HepG2 (cell line): ENCODE data around the gene SNRNP48. TPM values are rescaled to one million over a fixed set of nuclear protein-coding genes. Genes with fewer than 3 reads are reported as not detected.

ENCODE experiments used
- GMEB1 ChIP-seq: sonication (generic); formaldehyde crosslinking; IDR thresholded peaks from 2 replicates; pipeline ENCODE4 v1.5.1; 2020; ENCODE audit warnings: missing genetic modification reagents, mild to moderate bottlenecking, borderline replicate concordance
- ISX ChIP-seq: sonication (generic); formaldehyde crosslinking; conservative IDR thresholded peaks from 2 replicates; pipeline ENCODE4 v1.5.0; 2020; ENCODE audit warnings: missing genetic modification reagents
- KDM1A ChIP-seq: IDR thresholded peaks from 2 replicates; pipeline ENCODE4 v1.6.1; 2016; ENCODE audit warnings: missing compliant biosample characterization
- MTA3 ChIP-seq: sonication (generic); formaldehyde crosslinking; IDR thresholded peaks from 2 replicates; pipeline ENCODE4 v1.4.0; 2020; ENCODE audit warnings: missing genetic modification reagents
- NKX3-1 ChIP-seq: sonication (generic); formaldehyde crosslinking; IDR thresholded peaks from 2 replicates; pipeline ENCODE4 v1.5.0; 2020; ENCODE audit warnings: missing genetic modification reagents
- NPAS2 ChIP-seq: sonication (generic); formaldehyde crosslinking; IDR thresholded peaks from 2 replicates; pipeline ENCODE4 v1.8.0; 2022; ENCODE audit warnings: mild to moderate bottlenecking, missing genetic modification reagents, borderline replicate concordance
- NR2F1 ChIP-seq, 2 experiments: fragments of 450-650 bp in 1 of 2; formaldehyde crosslinking in 1 of 2; IDR thresholded peaks; 2 replicates each; pipeline versions ENCODE4 v1.5.0 to v1.6.1; 2016 to 2020; ENCODE audit warnings: mild to moderate bottlenecking in 1 of 2, missing compliant biosample characterization in 1 of 2, missing genetic modification reagents in 1 of 2, moderate library complexity in 1 of 2
- PBX3 ChIP-seq: sonication (generic); formaldehyde crosslinking; IDR thresholded peaks from 2 replicates; pipeline ENCODE4 v1.8.1; 2023; ENCODE audit warnings: missing genetic modification reagents, inconsistent platforms, borderline replicate concordance
- PRDM15 ChIP-seq: sonication (generic); formaldehyde crosslinking; IDR thresholded peaks from 2 replicates; pipeline ENCODE4 v1.4.0; 2020; ENCODE audit warnings: missing genetic modification reagents
- STAT5B ChIP-seq: sonication (generic); formaldehyde crosslinking; IDR thresholded peaks from 2 replicates; pipeline ENCODE4 v1.4.0; 2020; ENCODE audit warnings: missing genetic modification reagents
- THAP11 ChIP-seq: IDR thresholded peaks from 2 replicates; pipeline ENCODE4 v1.6.1; 2016; ENCODE audit warnings: missing biosample characterization, missing genetic modification reagents
- ZBTB20 ChIP-seq: sonication (generic); formaldehyde crosslinking; IDR thresholded peaks from 2 replicates; pipeline ENCODE4 v1.8.1; 2023; ENCODE audit warnings: missing genetic modification reagents, low read depth, mild to moderate bottlenecking, borderline replicate concordance
- ZBTB44 ChIP-seq: sonication (generic); formaldehyde crosslinking; IDR thresholded peaks from 2 replicates; pipeline ENCODE4 v1.4.0; 2020; ENCODE audit warnings: missing genetic modification reagents
- ZNF30 ChIP-seq: sonication (generic); formaldehyde crosslinking; IDR thresholded peaks from 2 replicates; pipeline ENCODE4 v1.5.0; 2020; ENCODE audit warnings: mild to moderate bottlenecking, missing genetic modification reagents
- ZNF446 ChIP-seq: sonication (generic); formaldehyde crosslinking; IDR thresholded peaks from 2 replicates; pipeline ENCODE4 v1.5.0; 2020; ENCODE audit warnings: mild to moderate bottlenecking, missing genetic modification reagents
- ZNF678 ChIP-seq: sonication (generic); formaldehyde crosslinking; IDR thresholded peaks from 2 replicates; pipeline ENCODE4 v1.4.0; 2020; ENCODE audit warnings: mild to moderate bottlenecking, missing genetic modification reagents
- ZNF737 ChIP-seq: sonication (generic); formaldehyde crosslinking; IDR thresholded peaks from 2 replicates; pipeline ENCODE4 v1.5.0; 2020; ENCODE audit warnings: missing genetic modification reagents, mild to moderate bottlenecking, borderline replicate concordance
- ZZZ3 ChIP-seq: sonication (generic); formaldehyde crosslinking; IDR thresholded peaks from 2 replicates; pipeline ENCODE4 v1.4.0; 2020; ENCODE audit warnings: missing genetic modification reagents, mild to moderate bottlenecking, borderline replicate concordance
- polyA plus RNA-seq, 8 experiments: library from polyadenylated mRNA; depleted of rRNA in 3 of 8; stranded (reverse) in 7 of 8; unstranded in 1 of 8; fragments of >200 nt; fragmentation: Illumina TruSeq in 4 of 8; extraction: Trizol in 4 of 8; gene quantifications; 2 replicates each; pipeline versions ENCODE4 v1.2.1 to v1.2.3, GENCODE V29; 2011 to 2016; ENCODE audit warnings: low read depth in 4 of 8, missing spikeins in 1 of 8, mixed read lengths in 1 of 8; ENCODE audit not compliant: insufficient read depth in 1 of 8
- total RNA-seq, 5 experiments: library from RNA; depleted of rRNA; stranded (reverse); fragments of >200 nt; fragmentation: Illumina TruSeq; extraction: Trizol; gene quantifications; 2 replicates each; pipeline ENCODE4 v1.2.3, GENCODE V29; 2016; ENCODE audit warnings: low read depth in 1 of 5

Gene SNRNP48
- total and polyA plus RNA-seq, 2 of the 13 experiments (the other 11 are each of a cell fraction or from before 2014, with no cell fraction given), result 17.5 to 47.5 TPM

GRCh38 chr6:7541175-7542064 lies 48.6 kb upstream of the SNRNP48 start, which contains the start of gene DSP (continued):
- peak; percentile 74 for TF ChIP-seq GMEB1 (CRISPR knock-in tag)
- no peak for TF ChIP-seq ZNF678 (CRISPR knock-in tag)
- no peak for TF ChIP-seq ZNF737 (CRISPR knock-in tag)
- TF ChIP-seq THAP11 (CRISPR knock-in tag), result peak; percentile 81
- no peak for TF ChIP-seq ISX (CRISPR knock-in tag)
- TF ChIP-seq PRDM15 (CRISPR knock-in tag), result peak; percentile 96
- TF ChIP-seq MTA3 (CRISPR knock-in tag), result no peak
- TF ChIP-seq PBX3 (CRISPR knock-in tag), result no peak
- TF ChIP-seq NKX3-1 (CRISPR knock-in tag), result peak; percentile 47
- no peak for TF ChIP-seq NPAS2
- peak; percentile 77; the same call in 1 of the 2 replicates for TF ChIP-seq ZZZ3 (CRISPR knock-in tag)
- 0 out of 2 replicates have a peak, but pooled peaks have one; percentile 48 for TF ChIP-seq KDM1A
- no peak; the same call in 1 of the 2 replicates for TF ChIP-seq STAT5B (CRISPR knock-in tag)
- TF ChIP-seq ZNF446 (CRISPR knock-in tag), result peak; percentile 79; the same call in 1 of the 2 replicates
- TF ChIP-seq ZNF30, result peak; percentile 93; the same call in 1 of the 2 replicates
- no peak for TF ChIP-seq NR2F1 (CRISPR knock-in tag; IDR thresholded peaks at IDR 0.05)
- TF ChIP-seq ZBTB20 (CRISPR knock-in tag), result 0 out of 2 replicates have a peak, but pooled peaks have one; percentile 24
- TF ChIP-seq ZBTB44 (CRISPR knock-in tag), result 0 out of 2 replicates have a peak, but pooled peaks have one; percentile 23
